ENCODE measurements around the gene REEP3.
"Not testable (repeated sequence)": the region's sequence is repeated elsewhere in the genome, so short reads cannot be mapped to it uniquely, and the experiment has no call there.

REEP3 gene

DNA sequence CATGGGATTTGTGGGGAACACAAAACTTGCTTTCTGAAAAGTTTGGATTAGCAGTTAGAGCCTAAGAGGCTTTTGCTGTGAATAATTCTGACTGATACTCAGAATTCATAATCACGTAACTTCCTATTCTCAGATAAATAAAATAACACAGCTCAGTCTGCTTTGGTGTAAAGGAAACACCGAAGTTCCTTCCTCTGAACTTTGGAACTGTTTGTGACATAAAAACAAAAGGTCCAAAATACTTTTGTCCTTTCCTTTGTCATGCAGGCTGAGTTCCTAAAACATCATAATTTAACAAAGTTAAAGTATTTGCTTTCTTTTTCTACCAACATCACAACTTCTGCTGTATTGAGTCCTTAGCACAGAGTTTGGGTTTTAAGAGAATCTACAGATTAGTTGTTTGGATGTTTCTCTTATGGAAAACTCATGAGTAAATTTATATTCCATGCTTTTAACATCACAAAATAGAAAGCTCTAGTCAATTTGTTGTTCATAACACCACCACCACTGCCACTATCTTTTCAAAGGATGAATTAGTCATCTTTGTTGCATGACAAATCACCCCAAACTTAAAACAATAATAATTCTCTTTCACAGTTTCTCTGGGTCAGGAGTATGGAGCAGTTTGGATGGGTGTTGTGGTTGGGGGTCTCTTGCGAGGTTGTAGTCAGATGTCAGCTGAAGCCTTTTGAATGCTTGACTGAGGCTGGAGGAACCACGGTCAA is 123.4 kb downstream of the REEP3 start:
- H3K9me3 Mint-ChIP-seq, result no peaks in the 10 kb centered on the region
- CTCF ChIA-PET, result no interaction called here
- no peaks in the 10 kb centered on the region for H3K36me3 Mint-ChIP-seq
- DNase-seq, result no peak
- H3K4me1 Mint-ChIP-seq, result no peaks in the 10 kb centered on the region
- no peak overlapping the region for H3K27ac Mint-ChIP-seq
- H3K4me3 Mint-ChIP-seq, result no peak overlapping the region
- peaks cover 7% of the 10 kb centered on the region for H3K27me3 Mint-ChIP-seq

DNA sequence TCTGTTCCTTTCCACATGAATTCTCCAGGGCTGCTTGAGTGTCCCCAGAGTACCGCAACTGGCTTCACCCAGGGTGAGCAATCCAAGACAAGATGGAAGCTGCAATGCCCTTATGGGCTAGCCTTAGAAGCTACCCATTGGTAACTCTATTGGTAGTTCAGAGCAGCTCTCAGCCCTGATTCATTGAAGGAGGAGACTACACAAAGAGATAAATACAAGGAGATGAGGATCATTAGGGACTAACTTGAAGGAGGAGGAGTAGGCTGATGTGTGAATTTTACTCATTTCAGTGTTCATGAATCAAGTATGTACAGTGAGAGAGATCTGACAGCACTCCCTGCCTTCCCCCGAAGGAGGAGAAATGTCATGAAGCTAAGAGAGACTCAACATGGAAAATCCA is 124.0 kb downstream of the REEP3 start:
- Mint-ChIP-seq H3K4me1 (no peaks in the 10 kb centered on the region), H3K4me3 (no peak overlapping the region), H3K9me3 (no peaks in the 10 kb centered on the region), H3K36me3 (no peaks in the 10 kb centered on the region), H3K27ac (no peak overlapping the region), H3K27me3 (peaks cover 7% of the 10 kb centered on the region)
- DNase-seq, result no peak
- CTCF ChIA-PET, result no interaction called here

DNA sequence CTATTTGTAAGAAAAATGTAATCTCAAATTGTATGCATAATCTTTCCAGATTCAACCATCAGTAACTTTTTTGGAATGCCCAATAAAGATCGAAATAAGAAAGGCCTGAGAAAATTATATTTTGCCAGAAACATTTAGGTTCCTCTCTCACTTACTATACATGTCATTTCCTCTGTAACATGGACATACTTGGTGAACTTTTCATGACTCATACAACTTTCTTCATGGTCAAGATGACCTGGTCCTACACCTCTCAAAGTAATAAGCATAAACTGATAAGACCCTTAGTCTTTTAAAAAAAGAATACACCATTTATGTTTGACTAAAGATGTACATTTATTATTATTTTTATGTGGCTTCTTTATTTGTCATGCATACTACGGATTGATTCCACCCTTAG is 125.3 kb downstream of the REEP3 start:
- no peak overlapping the region for H3K27ac Mint-ChIP-seq
- no peaks in the 10 kb centered on the region for H3K4me1 Mint-ChIP-seq
- CTCF ChIA-PET, result no interaction called here
- no peaks in the 10 kb centered on the region for H3K36me3 Mint-ChIP-seq
- peaks cover 7% of the 10 kb centered on the region for H3K27me3 Mint-ChIP-seq
- no peak for DNase-seq
- no peak overlapping the region for H3K4me3 Mint-ChIP-seq
- H3K9me3 Mint-ChIP-seq, result no peaks in the 10 kb centered on the region

DNA sequence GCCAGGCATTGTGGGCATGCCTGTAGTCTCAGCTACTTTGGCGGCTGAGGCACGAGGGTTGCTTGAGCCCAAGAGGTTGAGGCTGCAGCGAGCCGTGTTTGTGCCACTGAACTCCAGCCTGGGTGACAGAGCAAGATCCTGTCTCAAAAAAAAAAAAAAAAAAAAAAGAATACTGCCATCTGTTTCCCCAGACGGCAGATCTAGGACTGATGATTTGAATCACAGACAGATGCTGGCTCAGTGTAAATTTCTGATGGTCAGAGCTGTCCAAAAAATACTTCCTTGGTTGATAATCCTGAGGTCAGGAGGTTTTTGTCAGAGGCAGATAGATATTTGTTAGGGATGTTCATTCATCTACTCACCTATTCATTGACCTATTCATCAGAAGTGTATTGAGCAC is 130.7 kb downstream of the REEP3 start:
- CTCF ChIA-PET, result no interaction called here
- no peak overlapping the region for H3K27ac Mint-ChIP-seq
- no peak for DNase-seq
- H3K27me3 Mint-ChIP-seq, result no peaks in the 10 kb centered on the region
- H3K9me3 Mint-ChIP-seq, result no peaks in the 10 kb centered on the region
- no peaks in the 10 kb centered on the region for H3K36me3 Mint-ChIP-seq
- no peak overlapping the region for H3K4me3 Mint-ChIP-seq
- no peaks in the 10 kb centered on the region for H3K4me1 Mint-ChIP-seq

DNA sequence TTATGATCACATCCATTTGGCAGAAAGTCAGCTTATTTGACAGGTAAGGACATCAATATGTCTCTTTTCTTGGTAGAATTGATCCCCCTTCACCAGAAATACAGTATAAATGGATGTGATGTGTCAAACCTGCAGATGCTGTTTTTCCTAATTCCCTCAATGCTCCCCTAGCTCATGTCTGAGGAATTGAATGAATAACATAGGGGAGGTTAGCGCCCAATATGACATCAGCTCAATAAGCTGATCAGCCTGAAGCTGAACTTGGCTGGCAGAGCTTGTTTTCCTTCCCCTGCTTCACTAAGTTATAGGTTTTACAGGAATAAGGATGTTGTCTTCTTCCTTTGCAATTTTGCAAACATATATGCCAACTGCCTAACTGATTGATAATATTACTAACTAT is 132.5 kb downstream of the REEP3 start:
- CTCF ChIA-PET, result no interaction called here
- Mint-ChIP-seq H3K36me3 (no peaks in the 10 kb centered on the region), H3K9me3 (no peaks in the 10 kb centered on the region)

DNA sequence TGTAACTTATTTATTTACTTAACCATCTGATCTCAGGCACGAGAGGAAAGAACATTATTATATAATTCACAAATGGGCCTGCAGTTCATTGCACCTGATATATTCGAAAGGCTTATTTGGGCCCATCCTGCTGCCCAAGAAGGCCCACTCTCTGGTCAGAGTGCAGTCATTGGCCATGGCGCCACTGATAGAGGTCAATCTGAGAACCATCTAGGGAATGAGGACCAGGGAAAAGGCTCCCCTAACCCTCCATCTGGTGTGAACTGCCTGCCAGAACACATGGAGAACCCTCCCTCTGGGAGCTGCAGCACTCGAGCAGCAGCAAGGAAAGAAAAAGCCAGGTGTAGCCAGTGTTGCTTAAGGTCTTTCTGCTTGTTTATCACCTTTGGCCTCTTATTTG is 136.6 kb downstream of the REEP3 start:
- CTCF ChIA-PET, result no interaction called here
- no peak for DNase-seq
- Mint-ChIP-seq H3K36me3 (no peaks in the 10 kb centered on the region), H3K4me1 (no peaks in the 10 kb centered on the region), H3K27me3 (no peaks in the 10 kb centered on the region), H3K27ac (no peak overlapping the region), H3K9me3 (no peaks in the 10 kb centered on the region), H3K4me3 (no peak overlapping the region)

More for the DNA sequence above, 132.5 kb downstream of the REEP3 start:
- Mint-ChIP-seq H3K27me3 (no peaks in the 10 kb centered on the region), H3K27ac (no peak overlapping the region), H3K4me1 (no peaks in the 10 kb centered on the region), H3K4me3 (no peak overlapping the region)
- DNase-seq, result no peak

DNA sequence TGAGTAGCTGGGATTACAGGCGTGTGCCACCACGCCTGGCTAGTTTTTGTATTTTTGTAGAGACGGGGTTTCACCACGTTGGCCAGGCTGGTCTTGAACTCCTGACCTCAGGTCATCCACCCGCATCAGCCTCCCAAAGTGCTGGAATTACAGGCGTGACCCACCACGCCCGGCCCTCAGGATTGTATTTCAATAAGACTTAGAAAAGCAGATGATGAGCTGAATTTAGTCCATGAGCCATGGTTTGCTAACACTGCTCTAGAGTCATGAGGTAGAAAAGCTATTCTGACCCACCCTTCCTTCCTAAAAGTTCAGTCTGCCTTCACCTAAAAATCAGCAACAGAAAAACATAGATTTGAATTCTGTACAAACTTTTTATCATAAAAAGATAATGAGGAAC is 139.7 kb downstream of the REEP3 start:
- H3K36me3 Mint-ChIP-seq, H3K4me3 Mint-ChIP-seq, H3K27ac Mint-ChIP-seq, H3K9me3 Mint-ChIP-seq, H3K27me3 Mint-ChIP-seq, H3K4me1 Mint-ChIP-seq, DNase-seq, CTCF ChIA-PET: not testable (repeated sequence)

DNA sequence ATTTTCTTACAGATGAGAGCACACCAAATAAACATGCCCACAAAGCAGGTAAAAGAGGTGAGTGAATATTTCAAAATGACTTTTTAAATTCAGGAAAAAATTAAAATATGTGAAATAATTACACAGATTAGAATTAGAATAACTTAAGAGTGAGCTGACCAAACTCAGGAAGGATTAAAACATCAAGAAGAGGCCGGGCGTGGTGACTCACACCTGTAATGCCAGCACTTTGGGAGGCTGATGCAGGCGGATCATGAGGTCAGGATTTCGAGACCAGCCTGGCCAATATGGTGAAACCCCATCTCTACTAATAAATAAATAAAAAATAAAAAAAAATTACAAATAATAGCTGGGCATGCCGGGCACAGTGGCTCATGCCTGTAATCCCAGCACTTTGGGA is 140.1 kb downstream of the REEP3 start:
- CTCF ChIA-PET, result interaction anchor here (0.9 kb wide), 1 partner anchor 10 kb away, joined by 3 read pairs; no protein-coding TSS in a partner anchor
- Mint-ChIP-seq H3K9me3 (no peaks in the 10 kb centered on the region), H3K27me3 (peaks cover 4% of the 10 kb centered on the region)

DNA sequence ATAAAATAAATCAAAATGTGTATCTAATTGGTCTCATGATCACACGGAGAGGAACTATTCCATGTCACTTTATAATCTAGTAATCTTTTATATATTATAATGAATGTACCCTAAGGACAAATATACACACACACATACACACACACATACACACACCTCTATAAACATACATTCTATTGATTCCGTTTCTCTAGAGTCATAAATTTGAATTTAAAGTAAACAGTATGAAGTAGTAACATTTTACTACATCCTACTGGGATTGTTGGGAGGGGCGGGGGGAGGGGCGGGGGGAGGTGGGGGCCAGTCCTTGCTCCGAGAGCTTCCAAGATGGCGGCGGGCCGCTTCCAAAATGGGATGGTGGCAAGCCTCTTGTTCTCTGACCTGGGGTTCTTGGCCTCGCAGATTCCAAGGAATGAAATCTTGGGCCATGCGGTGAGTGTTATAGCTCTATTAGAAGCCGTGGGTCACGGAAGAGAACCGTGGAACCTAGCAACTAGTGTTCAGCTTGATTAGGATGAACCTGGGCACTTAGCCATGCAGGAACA is 143.2 kb downstream of the REEP3 start:
- DNase-seq, result no peak
- Mint-ChIP-seq H3K36me3 (no peaks in the 10 kb centered on the region), H3K4me1 (no peaks in the 10 kb centered on the region), H3K9me3 (no peaks in the 10 kb centered on the region), H3K4me3 (no peak overlapping the region), H3K27me3 (peaks cover 6% of the 10 kb centered on the region), H3K27ac (no peak overlapping the region)
- CTCF ChIA-PET, result no interaction called here

More for the DNA sequence above, 140.1 kb downstream of the REEP3 start:
- Mint-ChIP-seq H3K4me1 (no peaks in the 10 kb centered on the region), H3K36me3 (no peaks in the 10 kb centered on the region), H3K4me3 (no peak overlapping the region), H3K27ac (no peak overlapping the region)
- no peak for DNase-seq

DNA sequence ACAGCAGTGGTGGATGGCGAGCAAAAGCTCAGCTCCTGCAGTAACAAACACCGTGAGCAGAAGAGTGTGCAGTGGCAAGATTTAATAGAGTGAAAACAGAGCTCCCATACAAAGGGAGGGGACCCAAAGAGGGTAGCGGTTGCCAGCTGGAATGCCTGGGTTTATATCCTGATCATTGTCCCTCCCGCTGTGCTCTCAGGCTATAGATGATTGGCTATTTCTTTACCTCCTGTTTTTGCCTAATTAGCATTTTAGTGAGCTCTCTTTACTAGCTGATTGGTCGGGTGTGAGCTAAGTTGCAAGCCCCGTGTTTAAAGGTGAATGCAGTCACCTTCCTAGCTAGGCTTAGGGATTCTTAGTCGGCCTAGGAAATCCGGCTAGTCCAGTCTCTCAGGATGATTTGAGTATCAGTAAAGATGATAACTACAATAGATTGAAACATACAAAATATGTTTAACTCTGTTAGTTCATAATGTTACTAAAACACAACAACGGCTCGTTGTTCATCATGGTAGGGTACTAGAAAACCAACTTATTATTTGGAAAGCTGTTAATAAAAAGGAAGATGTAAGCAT is 143.9 kb downstream of the REEP3 start:
- CTCF ChIA-PET, H3K36me3 Mint-ChIP-seq, H3K9me3 Mint-ChIP-seq, H3K27ac Mint-ChIP-seq, H3K4me3 Mint-ChIP-seq, DNase-seq, H3K4me1 Mint-ChIP-seq, H3K27me3 Mint-ChIP-seq: not testable (repeated sequence)

DNA sequence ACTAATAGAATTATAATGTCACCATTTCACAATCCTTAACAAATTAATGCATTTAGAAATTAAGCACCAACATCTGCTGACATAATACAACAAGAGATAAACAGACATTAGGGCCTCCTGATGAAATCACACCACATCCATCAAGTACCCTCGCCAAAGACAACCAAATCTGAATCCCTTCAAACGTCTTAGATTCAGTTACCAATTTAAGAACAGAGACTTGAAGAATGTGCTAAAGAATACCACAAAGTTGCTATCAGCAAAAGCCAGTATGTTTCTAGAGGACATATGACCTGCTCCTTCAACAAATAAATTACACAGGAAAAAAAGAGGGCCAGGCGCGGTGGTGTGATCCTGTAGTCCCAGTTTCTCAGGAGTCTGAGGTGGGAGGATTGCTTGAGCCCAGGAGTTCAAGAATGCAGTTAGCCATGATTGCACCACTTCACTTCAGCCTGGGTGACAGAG is 144.5 kb downstream of the REEP3 start:
- CTCF ChIA-PET, result no interaction called here
- no peaks in the 10 kb centered on the region for H3K9me3 Mint-ChIP-seq
- no peak overlapping the region for H3K27ac Mint-ChIP-seq
- no peaks in the 10 kb centered on the region for H3K36me3 Mint-ChIP-seq
- DNase-seq, result no peak
- H3K4me3 Mint-ChIP-seq, result no peak overlapping the region
- H3K4me1 Mint-ChIP-seq, result no peaks in the 10 kb centered on the region
- H3K27me3 Mint-ChIP-seq, result peaks cover 8% of the 10 kb centered on the region

DNA sequence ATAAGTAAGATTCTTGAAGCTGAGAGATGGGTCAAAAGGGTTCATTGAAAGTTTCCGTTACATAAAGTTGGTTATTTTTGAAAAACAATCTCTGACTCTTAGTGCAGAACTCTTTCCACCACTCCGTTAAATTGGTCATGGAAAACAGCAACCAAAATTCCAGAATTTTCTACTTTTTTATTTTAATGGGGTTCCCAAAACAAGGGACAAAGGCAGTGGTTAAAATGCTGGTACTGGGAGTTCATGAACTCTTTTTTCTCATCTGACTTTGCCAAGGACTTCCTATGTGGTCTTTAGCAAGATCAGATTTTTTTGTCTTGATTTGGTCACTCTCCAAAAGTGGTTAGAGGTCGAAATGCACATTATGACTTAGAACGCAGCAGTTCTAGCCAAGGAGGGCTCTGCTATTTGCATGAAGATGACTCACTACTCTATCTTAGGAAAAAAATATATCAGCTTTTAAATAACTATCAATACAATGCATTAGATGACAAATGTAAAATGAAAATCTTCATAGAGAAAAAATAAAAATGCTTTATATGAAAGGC is 145.7 kb downstream of the REEP3 start:
- CTCF ChIA-PET, result no interaction called here
- Mint-ChIP-seq H3K36me3 (no peaks in the 10 kb centered on the region), H3K27ac (no peak overlapping the region), H3K27me3 (peaks cover 11% of the 10 kb centered on the region), H3K9me3 (no peaks in the 10 kb centered on the region), H3K4me1 (no peaks in the 10 kb centered on the region), H3K4me3 (no peak overlapping the region)
- no peak for DNase-seq

DNA sequence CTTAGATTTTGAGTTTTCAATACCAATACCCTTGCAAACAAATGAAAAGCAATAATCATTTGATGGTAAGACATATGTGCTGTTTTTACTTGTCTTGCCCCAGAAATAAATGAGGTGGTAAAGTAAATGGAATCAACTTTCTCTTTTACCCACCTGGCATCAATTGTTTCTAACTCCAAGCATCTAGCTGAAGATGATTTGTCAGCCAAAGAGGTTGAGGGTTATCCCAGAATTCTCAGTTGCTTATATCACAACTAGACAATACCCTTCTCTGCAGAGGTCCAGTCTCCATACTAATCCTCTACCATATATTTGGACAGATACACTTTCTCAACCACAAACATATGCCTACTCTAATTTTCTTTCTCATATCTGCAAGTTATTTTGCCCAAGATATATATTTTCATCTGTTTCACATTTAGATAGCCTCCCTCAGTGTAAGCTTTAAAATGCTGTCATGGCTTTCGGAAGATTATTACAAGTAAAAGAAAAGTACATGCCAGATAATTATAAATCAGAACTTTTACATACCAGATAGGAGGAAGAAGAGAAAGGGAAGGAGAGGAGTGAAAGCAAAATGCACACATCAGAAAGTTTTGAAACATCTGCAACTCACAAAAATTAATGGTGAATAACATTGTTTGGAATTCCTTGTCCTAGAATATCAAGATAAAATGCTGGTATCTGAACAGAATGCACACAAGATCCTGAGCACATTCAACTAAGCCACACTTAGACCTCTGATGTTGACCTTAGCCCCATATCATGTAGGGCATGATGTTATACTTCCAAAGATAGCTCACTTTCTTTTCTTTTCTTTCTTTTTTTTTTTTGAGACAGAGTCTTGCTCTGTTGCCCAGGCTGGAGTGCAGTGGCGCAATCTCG is 146.6 kb downstream of the REEP3 start:
- H3K36me3 Mint-ChIP-seq, result no peaks in the 10 kb centered on the region
- H3K4me1 Mint-ChIP-seq, result no peaks in the 10 kb centered on the region
- no peak overlapping the region for H3K4me3 Mint-ChIP-seq
- H3K27me3 Mint-ChIP-seq, result peaks cover 11% of the 10 kb centered on the region
- DNase-seq, result no peak
- H3K9me3 Mint-ChIP-seq, result no peaks in the 10 kb centered on the region
- no peak overlapping the region for H3K27ac Mint-ChIP-seq
- CTCF ChIA-PET, result no interaction called here

DNA sequence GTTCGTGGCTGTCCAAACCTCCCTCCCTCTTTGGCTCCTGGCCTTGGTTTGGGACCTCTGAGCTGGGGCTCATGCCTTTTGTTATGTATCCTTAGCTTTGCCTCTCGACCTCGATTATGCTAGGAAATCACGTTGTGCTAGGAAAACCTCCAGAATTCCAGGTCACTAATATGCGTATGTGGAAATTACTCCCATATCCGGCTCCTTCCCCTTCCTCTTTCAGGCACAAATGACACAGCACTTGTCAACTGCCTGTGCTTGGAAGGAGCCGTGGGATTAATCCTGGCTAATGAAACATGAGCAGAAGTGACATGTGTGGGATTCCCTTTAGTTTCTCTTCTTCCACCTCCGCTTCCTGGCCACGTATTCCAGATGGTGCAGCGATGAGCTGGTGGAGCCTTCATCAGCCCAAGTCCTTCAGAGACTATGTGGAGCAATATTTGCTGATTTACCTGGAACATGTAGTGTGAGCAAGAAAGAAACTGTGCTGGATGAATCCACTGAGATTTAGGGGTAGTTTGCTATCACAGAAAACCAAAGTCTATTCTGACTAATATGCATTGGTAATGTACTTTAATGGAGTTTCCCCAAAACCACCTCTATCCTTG is 149.2 kb downstream of the REEP3 start:
- Mint-ChIP-seq H3K36me3 (no peaks in the 10 kb centered on the region), H3K4me3 (no peak overlapping the region), H3K4me1 (no peaks in the 10 kb centered on the region), H3K27me3 (peaks cover 15% of the 10 kb centered on the region), H3K9me3 (no peaks in the 10 kb centered on the region), H3K27ac (no peak overlapping the region)
- CTCF ChIA-PET, result interaction anchor here (1.2 kb wide), 1 partner anchor 50 kb away, joined by 3 read pairs; no protein-coding TSS in a partner anchor
- DNase-seq, result no peak

All from activated naive CD4-positive, alpha-beta T cell treated with anti-CD3 and anti-CD28 coated beads, Interleukin-2, amount 10 ng/mL, durations not matched to agents 7 days and 5 days (primary cell).